Stimulated activated CD8-positive, alpha-beta memory T cell treated with anti-CD3 and anti-CD28 coated beads, Interleukin-12 subunit alpha, Interleukin-12 subunit beta, amount 100 ng/mL, for 1 hour (primary cell): ENCODE data around the gene GRAP2.

Source experiments
- DNase-seq: peaks from one replicate; pipeline ENCODE4 v3.0.0-alpha.2; 2020; ENCODE audit warnings: low read depth

GRAP2 gene

GRCh38 chr22:39925273-39925672, 24.4 kb downstream of the GRAP2 start:
- no peak for DNase-seq

- no peak for DNase-seq
Measured at GRCh38 chr22:39925909-39926679, 25.2 kb downstream of the GRAP2 start.

- no peak for DNase-seq
Measured at GRCh38 chr22:39926753-39927152, 25.9 kb downstream of the GRAP2 start.

GRCh38 chr22:39927544-39927943, 26.7 kb downstream of the GRAP2 start:
- DNase-seq, result no peak

- DNase-seq, result no peak
Measured at GRCh38 chr22:39928536-39929520, 27.9 kb downstream of the GRAP2 start.

GRCh38 chr22:39931251-39931650, 30.4 kb downstream of the GRAP2 start:
- no peak for DNase-seq

GRCh38 chr22:39932166-39932565, 31.3 kb downstream of the GRAP2 start:
- DNase-seq, result no peak

GRCh38 chr22:39932918-39933649, 32.2 kb downstream of the GRAP2 start:
- DNase-seq, result no peak

GRCh38 chr22:39933741-39934140, 32.9 kb downstream of the GRAP2 start:
- DNase-seq, result no peak

GRCh38 chr22:39935116-39935515, 34.2 kb downstream of the GRAP2 start:
- DNase-seq, result no peak

- no peak for DNase-seq
Measured at GRCh38 chr22:39935612-39936011, 34.7 kb downstream of the GRAP2 start.

- no peak for DNase-seq
Measured at GRCh38 chr22:39936523-39937145, 35.8 kb downstream of the GRAP2 start.

GRCh38 chr22:39937906-39938305, 37.0 kb downstream of the GRAP2 start:
- DNase-seq, result no peak

GRCh38 chr22:39938509-39939111, 37.7 kb downstream of the GRAP2 start:
- DNase-seq, result peak; percentile 24

GRCh38 chr22:39939830-39940229, 38.9 kb downstream of the GRAP2 start:
- no peak for DNase-seq

- no peak for DNase-seq
Measured at GRCh38 chr22:39940757-39941305, 39.9 kb downstream of the GRAP2 start.

GRCh38 chr22:39941601-39942000, 40.7 kb downstream of the GRAP2 start:
- DNase-seq, result no peak

- no peak for DNase-seq
Measured at GRCh38 chr22:39942439-39943230, 41.8 kb downstream of the GRAP2 start.

- DNase-seq, result no peak
Measured at GRCh38 chr22:39943337-39943736, 42.5 kb downstream of the GRAP2 start.
